DOHH2 (cell line): ENCODE measurements around the gene SLC41A1.

Source experiments
- H3F3A ChIP-seq: fragments of 200-600 bp; sonication (generic), shearing (Covaris generic); 2 replicates; pipeline ENCODE4 v1.6.0; 2016; ENCODE audit warnings: antibody characterized with exemption, mild to moderate bottlenecking; ENCODE audit not compliant: control insufficient read depth, insufficient read depth
- H3K27ac ChIP-seq: fragments of 200-600 bp; sonication (generic); 2 replicates; pipeline ENCODE4 v1.5.1; 2014; ENCODE audit warnings: low read depth, mild to moderate bottlenecking, low read length, moderate library complexity
- H3K27me3 ChIP-seq: fragments of 200-600 bp; sonication (generic); 2 replicates; pipeline ENCODE4 v1.6.1; 2014; ENCODE audit warnings: mild to moderate bottlenecking, low read length, mixed read lengths; ENCODE audit not compliant: control insufficient read depth
- H3K36me3 ChIP-seq: fragments of 200-600 bp; sonication (generic); 2 replicates; pipeline ENCODE4 v1.6.1; 2014; ENCODE audit warnings: mild to moderate bottlenecking, low read length, moderate library complexity, mixed read lengths; ENCODE audit not compliant: control insufficient read depth
- H3K4me1 ChIP-seq: fragments of 200-600 bp; sonication (generic); 2 replicates; pipeline ENCODE4 v1.6.1; 2014; ENCODE audit warnings: mild to moderate bottlenecking, low read length, mixed read lengths; ENCODE audit not compliant: control insufficient read depth
- H3K4me2 ChIP-seq: fragments of 200-600 bp; sonication (generic); 2 replicates; pipeline ENCODE4 v1.6.0; 2014; ENCODE audit warnings: mild to moderate bottlenecking, low read length, moderate library complexity
- H3K4me3 ChIP-seq: fragments of 200-600 bp; sonication (generic); 2 replicates; pipeline ENCODE4 v1.5.1; 2014; ENCODE audit warnings: mild to moderate bottlenecking, low read length, mixed read lengths
- H3K79me2 ChIP-seq: fragments of 200-600 bp; sonication (generic); 2 replicates; pipeline ENCODE4 v1.6.1; 2014; ENCODE audit warnings: mild to moderate bottlenecking, low read length, mixed read lengths; ENCODE audit not compliant: control insufficient read depth
- H3K9me2 ChIP-seq: fragments of 200-600 bp; sonication (generic); replicated peaks from 2 replicates; pipeline ENCODE4 v1.6.1; 2014; ENCODE audit warnings: mild to moderate bottlenecking, low read length, mixed read lengths; ENCODE audit not compliant: control insufficient read depth
- H3K9me3 ChIP-seq: fragments of 200-600 bp; sonication (generic); 2 replicates; pipeline ENCODE4 v1.6.1; 2014; ENCODE audit warnings: antibody characterized with exemption, low read length, mixed read lengths; ENCODE audit not compliant: control insufficient read depth, insufficient read depth
- H4K20me1 ChIP-seq: fragments of 200-600 bp; sonication (generic); 2 replicates; pipeline ENCODE4 v1.6.0; 2014; ENCODE audit warnings: low read depth, mild to moderate bottlenecking, antibody characterized with exemption, low read length, moderate library complexity; ENCODE audit not compliant: control insufficient read depth, insufficient read depth
- CTCF ChIP-seq: fragments of 200-600 bp; sonication (generic); IDR thresholded peaks from one replicate; pipeline ENCODE4 v1.5.1; 2014; ENCODE audit warnings: antibody characterized with exemption, mild to moderate bottlenecking, low read depth, low read length; ENCODE audit not compliant: poor library complexity, severe bottlenecking
- EZH2phosphoT487 ChIP-seq: fragments of 200-600 bp; sonication (generic); IDR thresholded peaks from 2 replicates; pipeline ENCODE4 v1.6.1; 2017; ENCODE audit warnings: borderline replicate concordance, mild to moderate bottlenecking, antibody characterized with exemption, low read length, moderate library complexity, mixed read lengths

SLC41A1 gene

DNA sequence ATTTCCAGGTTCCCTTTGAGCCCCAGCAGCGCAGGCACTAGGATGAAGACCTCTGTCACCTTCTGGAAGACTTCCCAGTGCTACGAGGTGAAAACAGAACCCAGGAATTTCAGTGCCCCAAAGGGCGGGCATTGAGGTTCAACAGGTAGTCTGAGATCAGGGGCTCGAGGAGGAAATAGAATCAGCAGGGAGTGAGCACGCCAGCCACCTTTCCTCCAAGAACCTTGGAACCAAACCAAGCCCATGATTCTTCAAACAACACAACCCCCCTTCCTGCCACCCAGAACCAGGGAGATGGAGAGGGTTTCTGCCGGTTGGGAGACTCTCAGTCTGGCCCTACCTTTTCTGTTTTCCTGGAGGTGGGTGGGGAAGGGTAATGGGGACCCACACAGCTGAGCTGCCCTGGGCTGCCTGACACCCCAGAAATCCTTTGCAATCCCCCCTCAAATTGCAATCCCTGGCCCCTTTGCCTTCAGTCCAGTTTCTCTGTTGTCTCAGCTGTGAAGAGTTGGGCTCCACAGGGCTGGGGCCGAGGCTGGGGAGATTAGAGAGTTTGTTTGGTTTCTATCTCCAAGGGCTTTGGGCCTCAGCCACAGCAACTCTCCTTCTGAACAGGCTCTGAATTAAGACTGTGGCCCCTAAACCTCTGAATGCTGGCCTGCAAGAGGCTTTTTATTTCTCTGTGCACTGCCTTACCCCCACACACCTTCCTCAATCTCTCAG lies 11.9 kb downstream of the SLC41A1 start:
- no peak overlapping the region for H3K4me3 ChIP-seq
- no peaks in the 10 kb centered on the region; the same call in 1 of the 2 replicates for H4K20me1 ChIP-seq
- H3K9me3 ChIP-seq, result no peaks in the 10 kb centered on the region
- peaks cover 64% of the 10 kb centered on the region for H3K36me3 ChIP-seq
- H3F3A ChIP-seq, result no peaks in the 10 kb centered on the region; the same call in 1 of the 2 replicates
- no peak overlapping the region for H3K27ac ChIP-seq
- H3K4me2 ChIP-seq, result no peak overlapping the region
- H3K79me2 ChIP-seq, result peaks cover 37% of the 10 kb centered on the region
- peaks cover 11% of the 10 kb centered on the region for H3K4me1 ChIP-seq
- no peaks in the 10 kb centered on the region for H3K27me3 ChIP-seq
- TF ChIP-seq CTCF (no peak), EZH2phosphoT487 (no peak)
- H3K9me2 ChIP-seq, result no peaks in the 10 kb centered on the region

GRCh38 chr1:205800427-205800826 lies 12.6 kb downstream of the SLC41A1 start:
- Histone ChIP-seq H4K20me1 (no peaks in the 10 kb centered on the region), H3K9me2 (no peaks in the 10 kb centered on the region), H3K4me2 (no peak overlapping the region), H3K36me3 (peaks cover 64% of the 10 kb centered on the region), H3K9me3 (no peaks in the 10 kb centered on the region), H3F3A (no peaks in the 10 kb centered on the region; the same call in 1 of the 2 replicates), H3K27ac (no peak overlapping the region), H3K4me3 (no peak overlapping the region), H3K79me2 (peaks cover 30% of the 10 kb centered on the region), H3K4me1 (peaks cover 11% of the 10 kb centered on the region), H3K27me3 (no peaks in the 10 kb centered on the region)
- no peak for TF ChIP-seq EZH2phosphoT487
- no peak for TF ChIP-seq CTCF

- H3K36me3 ChIP-seq, result peaks cover 68% of the 10 kb centered on the region
- no peaks in the 10 kb centered on the region for H3F3A ChIP-seq
- no peaks in the 10 kb centered on the region for H3K9me2 ChIP-seq
- peaks cover 27% of the 10 kb centered on the region for H3K4me1 ChIP-seq
- no peak overlapping the region for H3K4me2 ChIP-seq
- no peaks in the 10 kb centered on the region for H3K27me3 ChIP-seq
- H4K20me1 ChIP-seq, result no peaks in the 10 kb centered on the region
- TF ChIP-seq EZH2phosphoT487 (no peak), CTCF (no peak)
- H3K9me3 ChIP-seq, result no peaks in the 10 kb centered on the region
- no peak overlapping the region for H3K27ac ChIP-seq
- H3K4me3 ChIP-seq, result no peak overlapping the region
- H3K79me2 ChIP-seq, result peaks cover 12% of the 10 kb centered on the region
Measured at GRCh38 chr1:205798577-205798976, 14.4 kb downstream of the SLC41A1 start.
